B cell (primary cell): ENCODE results near the gene AXDND1. TPM values are rescaled to one million over a fixed set of nuclear protein-coding genes. Genes with fewer than 3 reads are reported as not detected.

Source experiments
- ATAC-seq: fragments of 200-7000 bp; cut with Tn5 transposase; one replicate; pipeline ENCODE4 v1.10.0; 2021; ENCODE audit warnings: low read depth, mild to moderate bottlenecking, moderate number of reproducible peaks, moderate library complexity
- CTCF ChIA-PET: fragments of 350-600 bp; sonication (Branson Sonifier 250); formaldehyde crosslinking; loops from one replicate; lab custom pipeline; 2021; ENCODE audit warnings: antibody characterized with exemption, inconsistent platforms; lab: Charles Lee
- POLR2A ChIA-PET: fragments of 350-600 bp; sonication (Branson Sonifier 250); formaldehyde crosslinking; loops from one replicate; lab custom pipeline; 2021; ENCODE audit warnings: antibody characterized with exemption; lab: Charles Lee
- DNase-seq: peaks from one replicate; pipeline ENCODE4 v3.0.0; 2013
- H2AFZ ChIP-seq: 2 replicates; pipeline ENCODE4 v1.6.1; 2012; ENCODE audit warnings: mild to moderate bottlenecking, low read depth, low read length; ENCODE audit not compliant: insufficient read depth, poor library complexity, severe bottlenecking
- H3K27ac ChIP-seq, 2 donors: 1 replicate in 1 of 2; 2 replicates in 1 of 2; pipeline ENCODE4 v1.5.1; 2012 to 2013; ENCODE audit warnings: low read length in 2 of 2, mild to moderate bottlenecking in 2 of 2, moderate library complexity in 1 of 2
- H3K27me3 ChIP-seq, 4 experiments: fragments of 200-600 bp in 1 of 4; sonication (generic) in 1 of 4; replicated peaks in 1 of 4; 1 replicate in 2 of 4; 2 replicates in 2 of 4; pipeline versions ENCODE4 v1.6.1 to v1.7.0; 2013 to 2016; ENCODE audit warnings: low read length in 3 of 4, mild to moderate bottlenecking in 2 of 4, mixed read lengths in 1 of 4, moderate library complexity in 1 of 4; ENCODE audit not compliant: insufficient read depth in 4 of 4, control insufficient read depth in 3 of 4; ENCODE audit errors: control extremely low read depth in 1 of 4
- H3K36me3 ChIP-seq, 2 experiments: replicated peaks in 1 of 2; 1 replicate in 1 of 2; 2 replicates in 1 of 2; pipeline versions ENCODE4 v1.6.1 to v1.7.1; 2013; ENCODE audit warnings: low read length in 1 of 2; ENCODE audit not compliant: insufficient read depth in 2 of 2, control insufficient read depth in 1 of 2; ENCODE audit errors: control extremely low read depth in 1 of 2, extremely low read depth in 1 of 2
- H3K4me1 ChIP-seq, 2 donors: fragments of 200-600 bp in 1 of 2; sonication (generic) in 1 of 2; 1 replicate in 1 of 2; 2 replicates in 1 of 2; pipeline versions ENCODE4 v1.5.1 to v1.6.1; 2013 to 2017; ENCODE audit warnings: low read length in 2 of 2; ENCODE audit not compliant: control insufficient read depth in 2 of 2, insufficient read depth in 2 of 2
- H3K4me2 ChIP-seq: replicated peaks from 2 replicates; pipeline ENCODE3; 2012; ENCODE audit warnings: mild to moderate bottlenecking, low read depth, low read length; ENCODE audit not compliant: poor library complexity, severe bottlenecking
- H3K4me3 ChIP-seq, 5 experiments: fragments of 200-600 bp in 1 of 5; sonication (generic) in 1 of 5; 1 replicate in 3 of 5; 2 replicates in 2 of 5; pipeline versions ENCODE4 v1.5.1 to v1.7.0; 2011 to 2016; ENCODE audit warnings: low read length in 4 of 5, mild to moderate bottlenecking in 4 of 5, low read depth in 2 of 5, control low read depth in 1 of 5, moderate library complexity in 1 of 5; ENCODE audit not compliant: insufficient read depth in 1 of 5; ENCODE audit errors: control extremely low read depth in 1 of 5, extremely low read depth in 1 of 5
- H3K79me2 ChIP-seq: fragments of 200-600 bp; sonication (generic); one replicate; pipeline ENCODE4 v1.6.0; 2016; ENCODE audit warnings: low read length; ENCODE audit not compliant: control insufficient read depth, insufficient read depth
- H3K9ac ChIP-seq: fragments of 200-600 bp; sonication (generic); 2 replicates; pipeline ENCODE4 v1.6.1; 2017; ENCODE audit warnings: mild to moderate bottlenecking, low read length, moderate library complexity
- H3K9me3 ChIP-seq, 3 donors: one replicate each; pipeline versions ENCODE4 v1.6.1 to v1.7.1; 2013; ENCODE audit warnings: low read length in 2 of 3; ENCODE audit not compliant: control insufficient read depth in 2 of 3, insufficient read depth in 1 of 3; ENCODE audit errors: control extremely low read depth in 1 of 3
- H4K20me1 ChIP-seq: 2 replicates; pipeline ENCODE4 v1.6.0; 2012; ENCODE audit warnings: mild to moderate bottlenecking, low read length; ENCODE audit not compliant: insufficient read depth, control insufficient read depth, poor library complexity, severe bottlenecking
- H3K27ac Mint-ChIP-seq: one replicate; pipeline ENCODE4 v1.8.0; 2021; ENCODE audit warnings: mixed read lengths
- H3K27me3 Mint-ChIP-seq: one replicate; pipeline ENCODE4 v1.8.0; 2021; ENCODE audit warnings: mixed read lengths
- H3K4me1 Mint-ChIP-seq: one replicate; pipeline ENCODE4 v1.8.0; 2021; ENCODE audit warnings: mixed read lengths
- H3K4me3 Mint-ChIP-seq: one replicate; pipeline ENCODE4 v1.8.0; 2021; ENCODE audit warnings: mixed read lengths
- H3K9me3 Mint-ChIP-seq: one replicate; pipeline ENCODE4 v1.8.0; 2022; ENCODE audit warnings: mixed read lengths; ENCODE audit not compliant: insufficient read depth
- EZH2 ChIP-seq: IDR thresholded peaks from 2 replicates; pipeline ENCODE4 v1.6.1; 2012; ENCODE audit warnings: borderline replicate concordance, low read depth, mild to moderate bottlenecking, moderate library complexity, low read length; ENCODE audit not compliant: insufficient read depth, poor library complexity, severe bottlenecking
- WGBS: methylation state at CpG from one replicate; pipeline ENCODE4 v1.1.5; 2013; ENCODE audit warnings: missing lambda C conversion rate; ENCODE audit not compliant: insufficient coverage; 5-methylcytosine and 5-hydroxymethylcytosine counted together
- intact Hi-C: fragments of 100-400 bp; cut with micrococcal nuclease; formaldehyde crosslinking; loops from one replicate; pipeline ENCODE4 v1.10.0; 2022
- polyA plus RNA-seq: library from polyadenylated mRNA; depleted of rRNA; stranded (reverse); fragments of >200 nt; gene quantifications from 2 replicates; pipeline ENCODE4 v1.2.3, GENCODE V29; 2012
- total RNA-seq, 2 donors: library from RNA; stranded (reverse); fragments of 120-200 nt in 1 of 2; gene quantifications; 1 replicate in 1 of 2; 2 replicates in 1 of 2; pipeline versions ENCODE4 v1.2.3 to v1.2.4, GENCODE V29; 2013 to 2022
- TF ChIP-seq, protein P1 (sequence below): fragments of 200-600 bp; IDR thresholded peaks from one replicate; pipeline ENCODE4 v1.8.0; 2022; ENCODE audit warnings: antibody characterized with exemption, mild to moderate bottlenecking

The AXDND1 gene
- total and polyA plus RNA-seq, 2 donors (not counting 1 experiment from before 2014, with no cell fraction given) = 0.40 to 1.1 TPM

DNA sequence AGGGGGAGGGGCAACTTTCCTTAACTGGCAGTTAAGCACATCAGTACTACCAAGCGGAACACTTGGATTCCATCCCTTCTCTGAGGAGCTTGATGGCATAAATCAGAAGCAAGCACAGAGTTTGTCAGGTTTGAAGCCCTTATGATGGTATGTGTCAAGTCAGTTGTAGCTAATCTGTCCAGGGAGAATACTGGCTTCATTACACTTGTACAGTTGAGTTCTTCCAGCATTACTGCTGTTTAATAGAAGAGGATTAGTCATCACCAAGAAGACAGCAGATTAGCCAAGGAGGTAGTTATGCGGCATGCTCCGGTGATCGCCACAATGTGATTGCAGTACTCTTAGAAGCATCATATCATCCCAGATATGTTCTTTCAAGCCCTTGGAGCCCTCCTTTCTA, 223.7 kb downstream of the AXDND1 start:
- peaks cover 59% of the 10 kb centered on the region for H3K27me3 Mint-ChIP-seq
- ATAC-seq (no peak), DNase-seq (no peak)
- H3K27me3 ChIP-seq = peaks cover 0 to 32% (median 11%) of the 10 kb centered on the region in 4 experiments
- no peak overlapping the region for H3K9ac ChIP-seq
- H3K79me2 ChIP-seq = no peaks in the 10 kb centered on the region
- no peaks in the 10 kb centered on the region for H3K9me3 Mint-ChIP-seq
- no peak for TF ChIP-seq EZH2
- TF ChIP-seq, protein P1, sequence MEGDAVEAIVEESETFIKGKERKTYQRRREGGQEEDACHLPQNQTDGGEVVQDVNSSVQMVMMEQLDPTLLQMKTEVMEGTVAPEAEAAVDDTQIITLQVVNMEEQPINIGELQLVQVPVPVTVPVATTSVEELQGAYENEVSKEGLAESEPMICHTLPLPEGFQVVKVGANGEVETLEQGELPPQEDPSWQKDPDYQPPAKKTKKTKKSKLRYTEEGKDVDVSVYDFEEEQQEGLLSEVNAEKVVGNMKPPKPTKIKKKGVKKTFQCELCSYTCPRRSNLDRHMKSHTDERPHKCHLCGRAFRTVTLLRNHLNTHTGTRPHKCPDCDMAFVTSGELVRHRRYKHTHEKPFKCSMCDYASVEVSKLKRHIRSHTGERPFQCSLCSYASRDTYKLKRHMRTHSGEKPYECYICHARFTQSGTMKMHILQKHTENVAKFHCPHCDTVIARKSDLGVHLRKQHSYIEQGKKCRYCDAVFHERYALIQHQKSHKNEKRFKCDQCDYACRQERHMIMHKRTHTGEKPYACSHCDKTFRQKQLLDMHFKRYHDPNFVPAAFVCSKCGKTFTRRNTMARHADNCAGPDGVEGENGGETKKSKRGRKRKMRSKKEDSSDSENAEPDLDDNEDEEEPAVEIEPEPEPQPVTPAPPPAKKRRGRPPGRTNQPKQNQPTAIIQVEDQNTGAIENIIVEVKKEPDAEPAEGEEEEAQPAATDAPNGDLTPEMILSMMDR = no peak
- H3K36me3 ChIP-seq = no peaks in the 10 kb centered on the region
- no peak overlapping the region for H2AFZ ChIP-seq
- CTCF ChIA-PET = no interaction called here
- no peak overlapping the region for H3K4me2 ChIP-seq
- H3K4me3 Mint-ChIP-seq = no peak overlapping the region
- H4K20me1 ChIP-seq = no peaks in the 10 kb centered on the region
- H3K4me3 ChIP-seq = no peak overlapping the region
- no peak overlapping the region for H3K27ac ChIP-seq
- no peaks in the 10 kb centered on the region for H3K4me1 Mint-ChIP-seq
- POLR2A ChIA-PET = no interaction called here
- no peak overlapping the region for H3K27ac Mint-ChIP-seq
- peaks cover 0 to 24% (median 0%) of the 10 kb centered on the region in 3 donors for H3K9me3 ChIP-seq
- H3K4me1 ChIP-seq = no peaks in the 10 kb centered on the region
- WGBS = no CpG with 5 or more reads among the region's 4 CpGs
- intact Hi-C loops = no loop called here

DNA sequence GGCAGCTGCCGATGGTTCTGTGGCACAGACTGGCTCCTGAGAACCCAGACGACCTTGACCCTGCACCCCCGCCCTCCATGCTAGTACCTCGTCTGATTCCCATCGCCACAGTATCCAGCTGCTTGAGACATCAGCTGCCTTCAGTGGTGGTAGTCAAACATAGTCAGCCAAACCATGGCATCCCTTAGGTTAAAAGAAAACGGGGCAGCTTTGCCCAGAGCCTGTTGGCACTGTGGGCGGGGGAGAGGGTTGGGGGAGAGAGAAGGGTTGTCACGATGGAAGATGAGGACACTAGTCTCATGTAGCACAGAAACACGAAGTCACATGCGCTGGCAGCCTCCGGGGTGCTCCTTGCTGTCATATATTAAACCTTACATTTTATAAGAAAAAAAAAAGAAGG, 224.9 kb downstream of the AXDND1 start:
- no peak overlapping the region for H3K27ac ChIP-seq
- Mint-ChIP-seq H3K4me3 (no peak overlapping the region), H3K9me3 (no peaks in the 10 kb centered on the region), H3K27ac (no peak overlapping the region), H3K4me1 (no peaks in the 10 kb centered on the region), H3K27me3 (peaks cover 57% of the 10 kb centered on the region)
- peaks cover 0 to 32% (median 11%) of the 10 kb centered on the region in 4 experiments for H3K27me3 ChIP-seq
- no peak for ATAC-seq
- no peak for DNase-seq
- H3K4me3 ChIP-seq = no peak overlapping the region
- H3K4me1 ChIP-seq = no peaks in the 10 kb centered on the region
- no peaks in the 10 kb centered on the region for H3K79me2 ChIP-seq
- TF ChIP-seq EZH2 = no peak
- TF ChIP-seq, protein P1 = no peak
- intact Hi-C loops = no loop called here
- no peak overlapping the region for H3K4me2 ChIP-seq
- H3K36me3 ChIP-seq = no peaks in the 10 kb centered on the region
- peaks cover 0 to 24% (median 0%) of the 10 kb centered on the region in 3 donors for H3K9me3 ChIP-seq
- H4K20me1 ChIP-seq = no peaks in the 10 kb centered on the region
- 88% methylated on average over 6 of the region's 11 CpGs for WGBS
- no peak overlapping the region for H3K9ac ChIP-seq
- ChIA-PET CTCF (no interaction called here), POLR2A (no interaction called here)
- no peak overlapping the region for H2AFZ ChIP-seq
